ENCODE data around the gene EFCAB6.

DNA sequence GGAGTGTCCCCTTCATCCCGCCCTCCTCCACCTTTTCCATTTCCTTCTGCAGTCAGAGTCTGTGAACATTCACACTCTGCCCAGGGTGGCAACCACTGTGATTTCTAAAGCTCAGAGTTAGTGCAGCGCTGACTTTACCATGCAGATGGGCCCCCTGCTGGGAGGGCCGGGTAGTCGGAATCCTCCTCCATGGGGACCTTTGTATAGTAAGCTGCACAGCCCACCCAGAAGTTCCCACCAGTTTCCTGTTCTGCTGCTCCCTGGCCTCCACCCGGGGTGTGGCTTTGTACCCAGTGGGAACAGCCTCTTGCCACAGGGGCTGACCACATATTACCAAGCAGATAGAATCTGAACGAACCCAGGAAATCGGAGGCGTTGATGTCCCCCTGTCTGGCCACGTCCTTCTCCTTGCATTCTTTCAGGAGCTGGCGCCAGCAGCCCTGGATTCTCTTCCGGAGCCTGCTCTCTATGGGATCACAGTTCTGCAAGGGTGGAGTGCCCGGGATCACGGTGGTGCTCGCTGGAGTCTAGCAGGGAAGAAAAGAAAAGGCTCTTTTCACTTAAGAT is 275.0 kb downstream of the EFCAB6 start:
- TF ChIP-seq, protein P1, sequence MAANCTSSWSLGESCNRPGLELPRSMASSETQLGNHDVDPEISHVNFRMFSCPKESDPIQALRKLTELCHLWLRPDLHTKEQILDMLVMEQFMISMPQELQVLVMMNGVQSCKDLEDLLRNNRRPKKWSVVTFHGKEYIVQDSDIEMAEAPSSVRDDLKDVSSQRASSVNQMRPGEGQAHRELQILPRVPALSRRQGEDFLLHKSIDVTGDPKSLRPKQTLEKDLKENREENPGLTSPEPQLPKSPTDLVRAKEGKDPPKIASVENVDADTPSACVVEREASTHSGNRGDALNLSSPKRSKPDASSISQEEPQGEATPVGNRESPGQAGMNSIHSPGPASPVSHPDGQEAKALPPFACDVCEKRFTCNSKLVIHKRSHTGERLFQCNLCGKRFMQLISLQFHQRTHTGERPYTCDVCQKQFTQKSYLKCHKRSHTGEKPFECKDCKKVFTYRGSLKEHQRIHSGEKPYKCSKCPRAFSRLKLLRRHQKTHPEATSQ (CRISPR knock-in tag; IDR thresholded peaks at IDR 0.05; ENCODE audit: borderline replicate concordance): no peak
- TF ChIP-seq, protein P2, sequence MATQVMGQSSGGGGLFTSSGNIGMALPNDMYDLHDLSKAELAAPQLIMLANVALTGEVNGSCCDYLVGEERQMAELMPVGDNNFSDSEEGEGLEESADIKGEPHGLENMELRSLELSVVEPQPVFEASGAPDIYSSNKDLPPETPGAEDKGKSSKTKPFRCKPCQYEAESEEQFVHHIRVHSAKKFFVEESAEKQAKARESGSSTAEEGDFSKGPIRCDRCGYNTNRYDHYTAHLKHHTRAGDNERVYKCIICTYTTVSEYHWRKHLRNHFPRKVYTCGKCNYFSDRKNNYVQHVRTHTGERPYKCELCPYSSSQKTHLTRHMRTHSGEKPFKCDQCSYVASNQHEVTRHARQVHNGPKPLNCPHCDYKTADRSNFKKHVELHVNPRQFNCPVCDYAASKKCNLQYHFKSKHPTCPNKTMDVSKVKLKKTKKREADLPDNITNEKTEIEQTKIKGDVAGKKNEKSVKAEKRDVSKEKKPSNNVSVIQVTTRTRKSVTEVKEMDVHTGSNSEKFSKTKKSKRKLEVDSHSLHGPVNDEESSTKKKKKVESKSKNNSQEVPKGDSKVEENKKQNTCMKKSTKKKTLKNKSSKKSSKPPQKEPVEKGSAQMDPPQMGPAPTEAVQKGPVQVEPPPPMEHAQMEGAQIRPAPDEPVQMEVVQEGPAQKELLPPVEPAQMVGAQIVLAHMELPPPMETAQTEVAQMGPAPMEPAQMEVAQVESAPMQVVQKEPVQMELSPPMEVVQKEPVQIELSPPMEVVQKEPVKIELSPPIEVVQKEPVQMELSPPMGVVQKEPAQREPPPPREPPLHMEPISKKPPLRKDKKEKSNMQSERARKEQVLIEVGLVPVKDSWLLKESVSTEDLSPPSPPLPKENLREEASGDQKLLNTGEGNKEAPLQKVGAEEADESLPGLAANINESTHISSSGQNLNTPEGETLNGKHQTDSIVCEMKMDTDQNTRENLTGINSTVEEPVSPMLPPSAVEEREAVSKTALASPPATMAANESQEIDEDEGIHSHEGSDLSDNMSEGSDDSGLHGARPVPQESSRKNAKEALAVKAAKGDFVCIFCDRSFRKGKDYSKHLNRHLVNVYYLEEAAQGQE (IDR thresholded peaks at IDR 0.05; ENCODE audit: borderline replicate concordance in 1 of 2, low read depth in 1 of 2, low read length in 2 of 2): no peak
- TF ChIP-seq EZH2 (conservative IDR thresholded peaks at IDR 0.05; ENCODE audit: low read depth, low read length): no peak
- no peak for TF ChIP-seq ZNF747 (CRISPR knock-in tag; IDR thresholded peaks at IDR 0.05; ENCODE audit: borderline replicate concordance)
- no peak for TF ChIP-seq CBX5 (CRISPR knock-in tag; IDR thresholded peaks at IDR 0.05; ENCODE audit: borderline replicate concordance)
- no peak for TF ChIP-seq NFYB (CRISPR knock-in tag; IDR thresholded peaks at IDR 0.05)

All from HepG2 (cell line).